ENCODE data around the gene PEX5L.

DNA sequence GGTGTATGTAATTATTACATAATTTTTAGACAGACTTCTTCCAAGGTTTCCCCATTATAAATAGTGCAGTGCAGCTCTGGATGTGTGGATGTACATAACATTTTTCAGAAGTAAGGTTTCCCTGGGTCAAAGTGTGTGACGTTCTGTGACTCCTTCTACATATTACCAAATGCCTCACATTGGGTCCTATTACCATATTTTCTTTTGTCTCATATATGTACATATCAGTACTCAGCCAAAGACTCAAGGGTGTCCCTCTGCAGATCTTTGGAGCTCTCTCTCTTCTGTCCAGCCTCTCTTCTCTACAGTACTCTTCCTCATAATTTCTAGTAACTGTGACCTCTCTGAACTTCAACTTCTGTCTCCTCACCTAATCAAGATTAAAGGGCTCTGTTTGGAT, 31.3 kb upstream of the PEX5L start:
- TF ChIP-seq, protein P1, sequence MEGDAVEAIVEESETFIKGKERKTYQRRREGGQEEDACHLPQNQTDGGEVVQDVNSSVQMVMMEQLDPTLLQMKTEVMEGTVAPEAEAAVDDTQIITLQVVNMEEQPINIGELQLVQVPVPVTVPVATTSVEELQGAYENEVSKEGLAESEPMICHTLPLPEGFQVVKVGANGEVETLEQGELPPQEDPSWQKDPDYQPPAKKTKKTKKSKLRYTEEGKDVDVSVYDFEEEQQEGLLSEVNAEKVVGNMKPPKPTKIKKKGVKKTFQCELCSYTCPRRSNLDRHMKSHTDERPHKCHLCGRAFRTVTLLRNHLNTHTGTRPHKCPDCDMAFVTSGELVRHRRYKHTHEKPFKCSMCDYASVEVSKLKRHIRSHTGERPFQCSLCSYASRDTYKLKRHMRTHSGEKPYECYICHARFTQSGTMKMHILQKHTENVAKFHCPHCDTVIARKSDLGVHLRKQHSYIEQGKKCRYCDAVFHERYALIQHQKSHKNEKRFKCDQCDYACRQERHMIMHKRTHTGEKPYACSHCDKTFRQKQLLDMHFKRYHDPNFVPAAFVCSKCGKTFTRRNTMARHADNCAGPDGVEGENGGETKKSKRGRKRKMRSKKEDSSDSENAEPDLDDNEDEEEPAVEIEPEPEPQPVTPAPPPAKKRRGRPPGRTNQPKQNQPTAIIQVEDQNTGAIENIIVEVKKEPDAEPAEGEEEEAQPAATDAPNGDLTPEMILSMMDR (IDR thresholded peaks at IDR 0.05), result no peak
- TF ChIP-seq POLR2A (IDR thresholded peaks at IDR 0.05), result no peak
